ENCODE results near the gene TBCCD1.

GRCh38 chr3:186534113-186534669 lies 32.9 kb downstream of the TBCCD1 start:
- TF ChIP-seq CTCF (IDR thresholded peaks at IDR 0.05; ENCODE audit: poor library complexity) (no peak), EZH2phosphoT487 (IDR thresholded peaks at IDR 0.05; ENCODE audit: low read depth, severe bottlenecking, unreplicated experiment) (no peak)
